22Rv1 (cell line): ENCODE data around the gene GBP7.

Source experiments
- ZFX ChIP-seq: fragments of 450-650 bp; IDR thresholded peaks from 2 replicates; pipeline ENCODE4 v1.6.1; 2017; ENCODE audit warnings: antibody characterized with exemption, borderline replicate concordance
- TF ChIP-seq, protein P1 (sequence below): fragments of 450-650 bp; IDR thresholded peaks from 2 replicates; pipeline ENCODE4 v1.5.1; 2017; ENCODE audit warnings: mild to moderate bottlenecking

DNA sequence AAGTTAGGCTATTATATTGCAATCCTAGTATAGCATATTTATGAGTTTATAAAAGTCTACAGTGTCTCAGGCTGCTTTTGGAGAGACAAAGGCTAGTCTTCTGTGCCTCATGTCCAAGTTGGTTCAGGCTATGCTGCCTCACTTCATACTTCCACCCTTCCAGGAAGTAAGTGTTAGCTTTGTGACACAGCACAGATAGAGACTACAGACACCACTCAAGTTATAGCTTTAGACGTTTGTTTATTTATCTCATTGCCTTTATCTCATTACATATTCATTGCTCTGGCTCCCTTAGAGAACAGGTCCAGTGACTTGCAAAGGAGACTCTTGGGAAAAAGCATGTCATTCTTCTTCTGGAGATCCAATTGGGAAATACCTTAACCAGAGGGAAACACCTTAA is 45.5 kb upstream of the GBP7 start:
- TF ChIP-seq, protein P1, sequence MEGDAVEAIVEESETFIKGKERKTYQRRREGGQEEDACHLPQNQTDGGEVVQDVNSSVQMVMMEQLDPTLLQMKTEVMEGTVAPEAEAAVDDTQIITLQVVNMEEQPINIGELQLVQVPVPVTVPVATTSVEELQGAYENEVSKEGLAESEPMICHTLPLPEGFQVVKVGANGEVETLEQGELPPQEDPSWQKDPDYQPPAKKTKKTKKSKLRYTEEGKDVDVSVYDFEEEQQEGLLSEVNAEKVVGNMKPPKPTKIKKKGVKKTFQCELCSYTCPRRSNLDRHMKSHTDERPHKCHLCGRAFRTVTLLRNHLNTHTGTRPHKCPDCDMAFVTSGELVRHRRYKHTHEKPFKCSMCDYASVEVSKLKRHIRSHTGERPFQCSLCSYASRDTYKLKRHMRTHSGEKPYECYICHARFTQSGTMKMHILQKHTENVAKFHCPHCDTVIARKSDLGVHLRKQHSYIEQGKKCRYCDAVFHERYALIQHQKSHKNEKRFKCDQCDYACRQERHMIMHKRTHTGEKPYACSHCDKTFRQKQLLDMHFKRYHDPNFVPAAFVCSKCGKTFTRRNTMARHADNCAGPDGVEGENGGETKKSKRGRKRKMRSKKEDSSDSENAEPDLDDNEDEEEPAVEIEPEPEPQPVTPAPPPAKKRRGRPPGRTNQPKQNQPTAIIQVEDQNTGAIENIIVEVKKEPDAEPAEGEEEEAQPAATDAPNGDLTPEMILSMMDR = no peak
- no peak for TF ChIP-seq ZFX
